Cardiac fibroblast (primary cell): ENCODE results near the gene TENT5C.

ENCODE experiments used
- DNase-seq, 2 donors: peaks; one replicate each; pipeline versions ENCODE4 v3.0.0 to v3.0.0-alpha.2; 2010; ENCODE audit warnings: low read depth in 2 of 2
- H3K4me3 ChIP-seq, 2 donors: replicated peaks in 1 of 2; 1 replicate in 1 of 2; 2 replicates in 1 of 2; pipeline ENCODE4 v1.5.1; 2011; ENCODE audit warnings: low read depth in 2 of 2, low read length in 2 of 2, mild to moderate bottlenecking in 2 of 2, moderate library complexity in 1 of 2
- CTCF ChIP-seq: IDR thresholded peaks from one replicate; pipeline ENCODE4 v1.5.1; 2011; ENCODE audit warnings: low read depth, mild to moderate bottlenecking, low read length, inconsistent platforms

TENT5C gene

GRCh38 chr1:117584181-117584580 lies 21.7 kb upstream of the TENT5C start:
- no peak overlapping the region for H3K4me3 ChIP-seq
- no peak for TF ChIP-seq CTCF
- DNase-seq, result no peak

GRCh38 chr1:117585086-117585485 lies 20.8 kb upstream of the TENT5C start:
- no peak for TF ChIP-seq CTCF
- DNase-seq, result no peak
- no peak overlapping the region for H3K4me3 ChIP-seq

GRCh38 chr1:117586337-117586736 lies 19.5 kb upstream of the TENT5C start:
- no peak overlapping the region for H3K4me3 ChIP-seq
- TF ChIP-seq CTCF, result no peak
- DNase-seq, result no peak

GRCh38 chr1:117586747-117587498 lies 18.9 kb upstream of the TENT5C start:
- no peak for TF ChIP-seq CTCF
- no peak overlapping the region for H3K4me3 ChIP-seq

GRCh38 chr1:117587499-117588356 lies 18.1 kb upstream of the TENT5C start:
- TF ChIP-seq CTCF, result no peak
- no peak overlapping the region for H3K4me3 ChIP-seq
- no peak for DNase-seq

More at GRCh38 chr1:117586747-117587498, 18.9 kb upstream of the TENT5C start:
- no peak for DNase-seq

- no peak for DNase-seq
- TF ChIP-seq CTCF, result no peak
Measured at GRCh38 chr1:117589544-117589943, 16.3 kb upstream of the TENT5C start.

More at GRCh38 chr1:117589544-117589943, 16.3 kb upstream of the TENT5C start:
- H3K4me3 ChIP-seq, result no peak overlapping the region
